HEK293 (cell line): Measurements from ENCODE around the gene EDIL3.

Source experiments
- CTCF ChIA-PET: fragments of 350-600 bp; formaldehyde crosslinking; extraction: SDS; loops from one replicate; lab custom pipeline; 2021; ENCODE audit warnings: antibody characterized with exemption; lab: Yijun Ruan, JAX
- POLR2A ChIA-PET: fragments of 300-600 bp; formaldehyde crosslinking; extraction: SDS; loops from one replicate; lab custom pipeline; 2020; ENCODE audit warnings: antibody characterized with exemption, inconsistent platforms; lab: Yijun Ruan, JAX
- H3K27ac ChIP-seq: fragments of 200-500 bp; sonication (Bioruptor generic); 2 replicates; pipeline ENCODE4 v1.5.1; 2014; ENCODE audit warnings: low read depth, low read length, control low read depth, inconsistent platforms; ENCODE audit errors: extremely low read depth
- H3K36me3 ChIP-seq, 2 experiments: fragments of 200-500 bp in 1 of 2; sonication (Bioruptor generic) in 1 of 2; 1 replicate in 1 of 2; 2 replicates in 1 of 2; pipeline ENCODE4 v1.5.1; 2014 to 2017; ENCODE audit warnings: inconsistent platforms in 2 of 2, low read length in 2 of 2; ENCODE audit not compliant: control insufficient read depth in 2 of 2, insufficient read depth in 1 of 2
- H3K4me1 ChIP-seq: fragments of 200-500 bp; sonication (Bioruptor generic); 2 replicates; pipeline ENCODE4 v1.5.1; 2014; ENCODE audit warnings: mild to moderate bottlenecking, low read length, inconsistent platforms; ENCODE audit not compliant: control insufficient read depth, insufficient read depth
- H3K4me3 ChIP-seq: 2 replicates; pipeline ENCODE4 v1.5.1; 2011; ENCODE audit warnings: low read depth, mild to moderate bottlenecking, control low read depth, low read length, moderate library complexity
- H3K9me3 ChIP-seq: fragments of 200-500 bp; sonication (Bioruptor generic); 2 replicates; pipeline ENCODE4 v1.5.1; 2014; ENCODE audit warnings: low read depth, low read length, inconsistent platforms; ENCODE audit not compliant: control insufficient read depth, insufficient read depth
- ATF2 ChIP-seq: fragments of 450-650 bp; formaldehyde crosslinking; IDR thresholded peaks from 2 replicates; pipeline ENCODE4 v1.5.1; 2016; ENCODE audit warnings: missing biosample characterization, missing genetic modification characterization, low read depth
- BCL11B ChIP-seq: fragments of 450-650 bp; formaldehyde crosslinking; IDR thresholded peaks from 2 replicates; pipeline ENCODE4 v1.5.1; 2016; ENCODE audit warnings: low read depth, missing biosample characterization, missing genetic modification characterization
- HOXD13 ChIP-seq: sonication (generic); formaldehyde crosslinking; IDR thresholded peaks from 2 replicates; pipeline ENCODE4 v1.8.0; 2022; ENCODE audit warnings: missing genetic modification reagents, borderline replicate concordance
- PRDM6 ChIP-seq: fragments of 450-650 bp; formaldehyde crosslinking; IDR thresholded peaks from 2 replicates; pipeline ENCODE4 v1.5.1; 2017; ENCODE audit warnings: missing biosample characterization, missing genetic modification characterization
- REPIN1 ChIP-seq: fragments of 450-650 bp; formaldehyde crosslinking; IDR thresholded peaks from 2 replicates; pipeline ENCODE4 v1.5.1; 2017; ENCODE audit warnings: missing biosample characterization, missing genetic modification characterization, low read depth
- SCRT2 ChIP-seq: fragments of 450-650 bp; formaldehyde crosslinking; IDR thresholded peaks from 2 replicates; pipeline ENCODE4 v1.5.1; 2016; ENCODE audit warnings: missing biosample characterization, missing genetic modification characterization
- ZBTB48 ChIP-seq: fragments of 450-650 bp; formaldehyde crosslinking; IDR thresholded peaks from 2 replicates; pipeline ENCODE4 v1.5.1; 2016; ENCODE audit warnings: missing biosample characterization, missing genetic modification characterization
- ZNF140 ChIP-seq: fragments of 450-650 bp; formaldehyde crosslinking; IDR thresholded peaks from 2 replicates; pipeline ENCODE4 v1.5.1; 2016; ENCODE audit warnings: missing biosample characterization, missing genetic modification characterization
- ZNF23 ChIP-seq: fragments of 450-650 bp; formaldehyde crosslinking; IDR thresholded peaks from 2 replicates; pipeline ENCODE4 v1.5.1; 2016; ENCODE audit warnings: missing biosample characterization, missing genetic modification characterization, borderline replicate concordance
- ZNF350 ChIP-seq: fragments of 450-650 bp; formaldehyde crosslinking; IDR thresholded peaks from 2 replicates; pipeline ENCODE4 v1.5.0; 2017; ENCODE audit warnings: missing biosample characterization, mild to moderate bottlenecking, missing genetic modification characterization
- ZNF366 ChIP-seq: fragments of 450-650 bp; formaldehyde crosslinking; conservative IDR thresholded peaks from 2 replicates; pipeline ENCODE4 v1.5.1; 2016; ENCODE audit warnings: missing biosample characterization, missing genetic modification characterization
- ZNF394 ChIP-seq: fragments of 450-650 bp; formaldehyde crosslinking; IDR thresholded peaks from 2 replicates; pipeline ENCODE4 v1.5.1; 2016; ENCODE audit warnings: missing biosample characterization, missing genetic modification characterization, mild to moderate bottlenecking, moderate library complexity, borderline replicate concordance
- ZNF510 ChIP-seq: fragments of 450-650 bp; formaldehyde crosslinking; IDR thresholded peaks from 2 replicates; pipeline ENCODE4 v1.5.1; 2018; ENCODE audit warnings: mild to moderate bottlenecking, missing genetic modification characterization, missing biosample characterization; ENCODE audit not compliant: insufficient replicate concordance
- ZNF561 ChIP-seq: fragments of 450-650 bp; IDR thresholded peaks from 2 replicates; pipeline ENCODE4 v1.5.1; 2018; ENCODE audit warnings: missing biosample characterization, missing genetic modification characterization, borderline replicate concordance
- ZNF660 ChIP-seq: fragments of 450-650 bp; IDR thresholded peaks from 2 replicates; pipeline ENCODE4 v1.5.1; 2018; ENCODE audit warnings: missing biosample characterization, mild to moderate bottlenecking, missing genetic modification characterization
- ZNF777 ChIP-seq: fragments of 450-650 bp; formaldehyde crosslinking; IDR thresholded peaks from 2 replicates; pipeline ENCODE4 v1.5.1; 2017; ENCODE audit warnings: missing biosample characterization, missing genetic modification characterization, borderline replicate concordance
- ZNF843 ChIP-seq: fragments of 450-650 bp; formaldehyde crosslinking; IDR thresholded peaks from 2 replicates; pipeline ENCODE4 v1.5.1; 2016; ENCODE audit warnings: missing biosample characterization, missing genetic modification characterization
- ZSCAN23 ChIP-seq: fragments of 450-650 bp; formaldehyde crosslinking; IDR thresholded peaks from 2 replicates; pipeline ENCODE4 v1.5.1; 2016; ENCODE audit warnings: missing biosample characterization, missing genetic modification characterization
- TF ChIP-seq, protein P1 (sequence below): fragments of 450-650 bp; formaldehyde crosslinking; IDR thresholded peaks from 2 replicates; pipeline ENCODE4 v1.5.1; 2017; ENCODE audit warnings: missing biosample characterization, missing genetic modification characterization
- TF ChIP-seq, protein P2 (sequence below): fragments of 450-650 bp; formaldehyde crosslinking; IDR thresholded peaks from 2 replicates; pipeline ENCODE4 v1.5.1; 2016; ENCODE audit warnings: missing biosample characterization, missing genetic modification characterization
- TF ChIP-seq, protein P3 (sequence below): fragments of 450-650 bp; formaldehyde crosslinking; IDR thresholded peaks from 2 replicates; pipeline ENCODE4 v1.5.1; 2016; ENCODE audit warnings: missing biosample characterization, missing genetic modification characterization

The EDIL3 gene

GRCh38 chr5:83917261-83917908 lies 467.3 kb downstream of the EDIL3 start (continued):
- TF ChIP-seq SCRT2 (tag by site-specific recombination): no peak
- TF ChIP-seq, protein P1, sequence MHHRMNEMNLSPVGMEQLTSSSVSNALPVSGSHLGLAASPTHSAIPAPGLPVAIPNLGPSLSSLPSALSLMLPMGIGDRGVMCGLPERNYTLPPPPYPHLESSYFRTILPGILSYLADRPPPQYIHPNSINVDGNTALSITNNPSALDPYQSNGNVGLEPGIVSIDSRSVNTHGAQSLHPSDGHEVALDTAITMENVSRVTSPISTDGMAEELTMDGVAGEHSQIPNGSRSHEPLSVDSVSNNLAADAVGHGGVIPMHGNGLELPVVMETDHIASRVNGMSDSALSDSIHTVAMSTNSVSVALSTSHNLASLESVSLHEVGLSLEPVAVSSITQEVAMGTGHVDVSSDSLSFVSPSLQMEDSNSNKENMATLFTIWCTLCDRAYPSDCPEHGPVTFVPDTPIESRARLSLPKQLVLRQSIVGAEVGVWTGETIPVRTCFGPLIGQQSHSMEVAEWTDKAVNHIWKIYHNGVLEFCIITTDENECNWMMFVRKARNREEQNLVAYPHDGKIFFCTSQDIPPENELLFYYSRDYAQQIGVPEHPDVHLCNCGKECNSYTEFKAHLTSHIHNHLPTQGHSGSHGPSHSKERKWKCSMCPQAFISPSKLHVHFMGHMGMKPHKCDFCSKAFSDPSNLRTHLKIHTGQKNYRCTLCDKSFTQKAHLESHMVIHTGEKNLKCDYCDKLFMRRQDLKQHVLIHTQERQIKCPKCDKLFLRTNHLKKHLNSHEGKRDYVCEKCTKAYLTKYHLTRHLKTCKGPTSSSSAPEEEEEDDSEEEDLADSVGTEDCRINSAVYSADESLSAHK (tag by site-specific recombination): no peak
- TF ChIP-seq PRDM6 (tag by site-specific recombination): no peak
- no peak for TF ChIP-seq ZNF660 (tag by site-specific recombination)
- no peak for TF ChIP-seq ZNF777 (tag by site-specific recombination)
- TF ChIP-seq ZSCAN23 (tag by site-specific recombination): no peak

DNA sequence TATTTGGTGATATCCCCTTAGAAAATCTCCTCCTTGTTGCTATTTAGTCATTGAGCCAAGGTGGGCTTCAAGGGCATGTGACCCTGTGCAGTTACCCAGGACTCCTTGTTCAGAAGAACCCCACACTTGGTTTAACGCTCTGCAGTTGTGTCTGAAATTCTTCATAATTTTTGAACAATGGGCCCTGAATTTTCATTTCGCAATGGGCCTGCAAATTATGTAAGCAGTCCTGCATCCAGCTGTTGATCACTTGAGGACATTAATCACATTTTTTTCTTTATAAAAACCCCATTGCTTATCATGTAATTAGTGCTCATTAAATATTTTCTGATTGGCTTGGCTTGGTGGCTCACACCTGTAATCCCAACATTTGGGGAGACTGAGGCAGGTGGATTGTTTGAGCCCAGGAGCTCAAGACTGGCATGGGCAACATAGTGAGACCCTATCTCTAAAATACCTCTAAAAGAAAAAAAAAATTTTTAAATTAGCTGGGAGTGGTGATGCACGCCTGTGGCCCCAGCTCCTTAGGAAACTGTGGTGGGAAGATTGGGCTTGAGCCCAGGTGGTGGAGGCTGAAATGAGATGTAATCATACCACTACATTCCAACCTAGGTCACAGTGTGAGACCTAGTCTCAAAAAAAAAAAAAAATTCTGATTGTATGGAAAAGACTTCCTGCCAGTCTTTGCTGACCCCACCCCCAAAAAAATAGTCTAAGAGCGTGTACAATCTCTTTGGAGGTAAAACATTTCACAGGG lies 469.8 kb downstream of the EDIL3 start:
- TF ChIP-seq ZNF140 (tag by site-specific recombination): no peak
- TF ChIP-seq ZNF510 (tag by site-specific recombination): no peak
- TF ChIP-seq, protein P2, sequence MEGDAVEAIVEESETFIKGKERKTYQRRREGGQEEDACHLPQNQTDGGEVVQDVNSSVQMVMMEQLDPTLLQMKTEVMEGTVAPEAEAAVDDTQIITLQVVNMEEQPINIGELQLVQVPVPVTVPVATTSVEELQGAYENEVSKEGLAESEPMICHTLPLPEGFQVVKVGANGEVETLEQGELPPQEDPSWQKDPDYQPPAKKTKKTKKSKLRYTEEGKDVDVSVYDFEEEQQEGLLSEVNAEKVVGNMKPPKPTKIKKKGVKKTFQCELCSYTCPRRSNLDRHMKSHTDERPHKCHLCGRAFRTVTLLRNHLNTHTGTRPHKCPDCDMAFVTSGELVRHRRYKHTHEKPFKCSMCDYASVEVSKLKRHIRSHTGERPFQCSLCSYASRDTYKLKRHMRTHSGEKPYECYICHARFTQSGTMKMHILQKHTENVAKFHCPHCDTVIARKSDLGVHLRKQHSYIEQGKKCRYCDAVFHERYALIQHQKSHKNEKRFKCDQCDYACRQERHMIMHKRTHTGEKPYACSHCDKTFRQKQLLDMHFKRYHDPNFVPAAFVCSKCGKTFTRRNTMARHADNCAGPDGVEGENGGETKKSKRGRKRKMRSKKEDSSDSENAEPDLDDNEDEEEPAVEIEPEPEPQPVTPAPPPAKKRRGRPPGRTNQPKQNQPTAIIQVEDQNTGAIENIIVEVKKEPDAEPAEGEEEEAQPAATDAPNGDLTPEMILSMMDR: no peak
- TF ChIP-seq REPIN1 (tag by site-specific recombination): no peak
- no peak for TF ChIP-seq ZBTB48 (tag by site-specific recombination)
- no peak for TF ChIP-seq ZNF366
- no peak for TF ChIP-seq ATF2 (tag by site-specific recombination)
- TF ChIP-seq HOXD13 (CRISPR knock-in tag): no peak
- TF ChIP-seq BCL11B (tag by site-specific recombination): no peak
- TF ChIP-seq ZNF561 (tag by site-specific recombination): no peak
- no peak for TF ChIP-seq ZNF23 (tag by site-specific recombination)
- TF ChIP-seq ZNF350 (tag by site-specific recombination): no peak
- no peak for TF ChIP-seq ZNF394
- TF ChIP-seq, protein P3, sequence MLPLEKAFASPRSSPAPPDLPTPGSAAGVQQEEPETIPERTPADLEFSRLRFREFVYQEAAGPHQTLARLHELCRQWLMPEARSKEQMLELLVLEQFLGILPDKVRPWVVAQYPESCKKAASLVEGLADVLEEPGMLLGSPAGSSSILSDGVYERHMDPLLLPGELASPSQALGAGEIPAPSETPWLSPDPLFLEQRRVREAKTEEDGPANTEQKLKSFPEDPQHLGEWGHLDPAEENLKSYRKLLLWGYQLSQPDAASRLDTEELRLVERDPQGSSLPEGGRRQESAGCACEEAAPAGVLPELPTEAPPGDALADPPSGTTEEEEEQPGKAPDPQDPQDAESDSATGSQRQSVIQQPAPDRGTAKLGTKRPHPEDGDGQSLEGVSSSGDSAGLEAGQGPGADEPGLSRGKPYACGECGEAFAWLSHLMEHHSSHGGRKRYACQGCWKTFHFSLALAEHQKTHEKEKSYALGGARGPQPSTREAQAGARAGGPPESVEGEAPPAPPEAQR (tag by site-specific recombination): no peak
- TF ChIP-seq ZNF843 (tag by site-specific recombination): no peak
- TF ChIP-seq, all 188 proteins: peak for 0
- CTCF ChIA-PET: interaction anchor here (8.0 kb wide), 1 partner anchor 11 kb away, joined by 61 read pairs; no protein-coding TSS in a partner anchor
- no peaks in the 10 kb centered on the region for H3K9me3 ChIP-seq
- POLR2A ChIA-PET: no interaction called here
- H3K4me1 ChIP-seq: no peaks in the 10 kb centered on the region
- H3K27ac ChIP-seq: no peak overlapping the region
- no peak overlapping the region for H3K4me3 ChIP-seq
- no peaks in the 10 kb centered on the region for H3K36me3 ChIP-seq
